C4-2B (cell line): Measurements from ENCODE around the gene PCSK6.

Experiments
- H3K27ac ChIP-seq: fragments of 450-650 bp; 2 replicates; pipeline ENCODE4 v1.5.1; 2017
- ZFX ChIP-seq: fragments of 450-650 bp; IDR thresholded peaks from 2 replicates; pipeline ENCODE4 v1.6.1; 2017
- TF ChIP-seq, protein P1 (sequence below): fragments of 450-650 bp; conservative IDR thresholded peaks from 2 replicates; pipeline ENCODE4 v1.5.1; 2017; ENCODE audit warnings: mild to moderate bottlenecking

The PCSK6 gene

DNA sequence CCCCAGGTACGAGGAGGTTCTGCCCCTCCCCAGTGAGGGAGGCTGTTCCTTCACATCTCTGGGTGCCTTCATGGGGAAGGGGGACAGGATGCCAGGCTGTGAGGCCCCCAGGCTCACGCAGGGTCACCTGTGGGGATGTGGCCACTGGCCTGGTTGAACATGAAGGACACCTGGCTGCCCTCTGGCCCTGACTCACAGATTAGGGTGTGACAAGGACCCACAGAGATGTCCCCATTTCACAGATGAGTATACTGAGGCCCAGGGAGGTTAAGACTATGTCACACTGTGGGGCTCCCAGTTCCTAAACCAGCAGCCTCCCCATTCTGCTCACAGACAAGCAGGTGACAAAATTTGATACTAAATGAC is 42.4 kb downstream of the PCSK6 start:
- peak overlapping the region; percentile 24; the same call in 1 of the 2 replicates for H3K27ac ChIP-seq
- TF ChIP-seq, protein P1, sequence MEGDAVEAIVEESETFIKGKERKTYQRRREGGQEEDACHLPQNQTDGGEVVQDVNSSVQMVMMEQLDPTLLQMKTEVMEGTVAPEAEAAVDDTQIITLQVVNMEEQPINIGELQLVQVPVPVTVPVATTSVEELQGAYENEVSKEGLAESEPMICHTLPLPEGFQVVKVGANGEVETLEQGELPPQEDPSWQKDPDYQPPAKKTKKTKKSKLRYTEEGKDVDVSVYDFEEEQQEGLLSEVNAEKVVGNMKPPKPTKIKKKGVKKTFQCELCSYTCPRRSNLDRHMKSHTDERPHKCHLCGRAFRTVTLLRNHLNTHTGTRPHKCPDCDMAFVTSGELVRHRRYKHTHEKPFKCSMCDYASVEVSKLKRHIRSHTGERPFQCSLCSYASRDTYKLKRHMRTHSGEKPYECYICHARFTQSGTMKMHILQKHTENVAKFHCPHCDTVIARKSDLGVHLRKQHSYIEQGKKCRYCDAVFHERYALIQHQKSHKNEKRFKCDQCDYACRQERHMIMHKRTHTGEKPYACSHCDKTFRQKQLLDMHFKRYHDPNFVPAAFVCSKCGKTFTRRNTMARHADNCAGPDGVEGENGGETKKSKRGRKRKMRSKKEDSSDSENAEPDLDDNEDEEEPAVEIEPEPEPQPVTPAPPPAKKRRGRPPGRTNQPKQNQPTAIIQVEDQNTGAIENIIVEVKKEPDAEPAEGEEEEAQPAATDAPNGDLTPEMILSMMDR: no peak
- no peak for TF ChIP-seq ZFX

DNA sequence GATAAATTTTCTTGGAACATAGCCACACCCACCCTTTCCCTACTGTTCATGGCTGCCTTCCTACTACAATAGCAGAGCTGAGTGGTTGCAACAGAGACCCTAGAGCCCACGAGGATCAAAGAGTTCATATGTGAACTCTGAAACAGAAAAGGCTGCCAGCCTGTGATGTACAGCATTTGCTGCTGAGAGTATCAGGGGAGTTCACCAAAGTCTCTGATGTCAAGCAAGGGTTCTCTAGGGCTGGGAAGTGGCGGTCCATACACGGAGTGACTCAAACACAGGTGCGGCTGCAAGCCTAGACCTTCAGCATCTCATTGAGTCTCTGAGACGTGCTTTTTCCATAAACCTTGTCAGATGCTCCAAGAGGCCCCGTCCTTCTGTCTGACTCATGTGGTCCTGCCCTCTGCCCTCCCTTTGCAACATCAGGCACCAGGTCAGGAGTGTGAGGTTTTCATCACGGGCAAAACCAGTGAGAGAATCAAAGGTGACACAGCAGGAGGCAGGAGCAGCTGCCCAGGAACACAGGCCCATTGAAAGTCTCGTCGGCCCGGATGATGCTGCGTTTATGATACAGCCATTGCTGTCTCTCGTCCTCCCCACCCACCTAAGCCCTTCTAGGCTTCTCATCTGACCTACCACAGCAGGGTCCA is 42.9 kb downstream of the PCSK6 start:
- peak overlapping the region; percentile 24 for H3K27ac ChIP-seq
- TF ChIP-seq, protein P1: no peak
- TF ChIP-seq ZFX: no peak

DNA sequence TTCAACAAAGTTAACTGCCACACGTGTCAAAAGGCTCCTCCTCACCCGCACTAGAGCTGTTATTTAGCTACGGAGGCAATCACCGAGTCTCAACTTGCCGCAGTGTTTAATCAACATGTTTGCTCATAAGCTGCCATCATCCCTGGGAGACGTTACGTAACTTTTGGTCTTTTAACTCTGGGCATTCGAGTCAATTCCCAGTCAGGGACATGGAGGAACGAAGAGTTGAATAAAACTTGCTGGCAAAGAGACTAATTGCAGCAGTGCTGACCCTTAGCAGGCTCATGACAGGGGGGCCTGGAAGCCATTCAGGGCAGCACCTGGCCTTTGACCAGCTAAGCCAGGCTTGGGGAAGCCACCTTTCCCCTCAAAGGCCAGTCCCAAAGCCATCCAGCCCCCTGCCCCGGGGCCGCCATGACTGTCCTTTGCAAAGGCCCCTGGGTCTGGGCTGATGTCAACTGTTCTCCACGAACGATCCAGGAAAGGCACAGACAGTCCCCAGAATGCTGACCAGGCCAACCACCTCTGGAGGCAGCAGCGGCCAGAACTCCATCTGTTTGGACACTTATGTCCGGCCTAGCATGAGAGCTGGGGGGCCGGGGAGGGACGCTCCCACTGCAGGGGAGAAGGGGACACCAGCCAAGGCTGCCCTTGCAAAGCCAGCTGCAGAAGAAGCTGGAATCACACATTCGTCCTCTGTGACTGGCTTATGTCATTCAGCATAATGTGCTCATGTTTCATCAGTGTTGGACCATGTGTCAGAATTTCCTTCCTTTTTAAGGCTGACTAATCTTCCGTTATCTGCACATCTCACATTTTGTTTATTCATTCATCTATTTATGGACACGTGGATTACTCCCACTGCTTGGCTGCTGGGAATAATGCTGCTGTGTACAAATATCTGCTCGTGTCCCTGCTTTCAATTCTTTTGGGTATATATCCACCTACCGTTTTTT is 43.7 kb downstream of the PCSK6 start:
- peak overlapping the region; percentile 24 for H3K27ac ChIP-seq
- TF ChIP-seq, protein P1: no peak
- no peak for TF ChIP-seq ZFX

DNA sequence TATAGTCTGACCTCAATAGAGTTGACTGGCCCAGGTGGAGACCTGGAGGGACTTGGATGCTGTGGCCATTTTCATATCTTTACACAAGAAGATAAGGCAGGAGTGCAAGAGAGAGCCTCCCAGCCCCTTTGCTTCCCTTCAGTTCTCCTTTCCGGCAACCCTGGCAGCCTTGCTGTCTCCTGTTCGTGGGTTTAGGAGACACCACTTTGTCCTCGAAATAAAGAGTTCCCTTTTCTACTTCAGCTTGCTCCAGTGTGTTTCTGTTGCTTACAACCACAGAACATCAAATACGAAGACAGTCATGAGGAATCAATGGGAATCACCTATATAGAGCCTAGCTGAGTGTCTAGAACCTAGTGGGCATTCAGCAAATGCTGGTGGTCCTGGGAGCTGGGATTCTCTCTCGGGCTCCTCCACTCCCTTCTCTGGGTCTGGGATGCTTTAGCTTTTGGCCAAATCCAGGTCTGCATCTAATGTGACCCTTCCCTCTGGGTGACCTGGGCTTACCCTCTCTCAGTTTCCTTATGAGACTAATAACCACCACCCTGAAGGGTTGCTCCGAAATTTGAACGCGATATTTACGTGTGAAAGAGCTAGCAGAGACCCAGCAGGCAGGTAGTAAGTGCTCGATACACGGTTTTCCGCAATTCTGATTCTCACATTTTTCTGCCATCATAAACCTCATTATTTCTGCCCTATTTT is 44.5 kb downstream of the PCSK6 start:
- H3K27ac ChIP-seq: no peak overlapping the region; the same call in 1 of the 2 replicates
- TF ChIP-seq, protein P1: no peak

DNA sequence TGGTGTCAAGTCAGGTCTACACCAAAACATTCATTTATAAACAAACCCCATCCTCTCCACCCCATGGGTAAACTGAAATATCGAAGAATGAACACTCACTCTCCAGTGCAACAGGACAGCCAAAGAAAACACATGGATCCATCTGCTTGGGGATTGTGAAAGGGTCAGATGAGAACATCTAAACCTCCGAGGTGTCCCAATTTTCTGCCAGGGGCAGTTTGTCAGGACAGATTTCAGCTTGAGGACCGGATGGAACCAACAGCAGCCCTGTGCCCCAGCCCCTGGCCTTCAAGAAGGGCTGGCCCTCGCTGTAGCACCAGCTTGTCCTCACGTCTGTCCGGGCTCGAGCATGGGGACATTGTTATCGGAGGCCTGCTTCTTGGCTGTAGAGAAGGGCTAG is 45.5 kb downstream of the PCSK6 start:
- TF ChIP-seq, protein P1: no peak
- no peak for TF ChIP-seq ZFX
- H3K27ac ChIP-seq: no peak overlapping the region

DNA sequence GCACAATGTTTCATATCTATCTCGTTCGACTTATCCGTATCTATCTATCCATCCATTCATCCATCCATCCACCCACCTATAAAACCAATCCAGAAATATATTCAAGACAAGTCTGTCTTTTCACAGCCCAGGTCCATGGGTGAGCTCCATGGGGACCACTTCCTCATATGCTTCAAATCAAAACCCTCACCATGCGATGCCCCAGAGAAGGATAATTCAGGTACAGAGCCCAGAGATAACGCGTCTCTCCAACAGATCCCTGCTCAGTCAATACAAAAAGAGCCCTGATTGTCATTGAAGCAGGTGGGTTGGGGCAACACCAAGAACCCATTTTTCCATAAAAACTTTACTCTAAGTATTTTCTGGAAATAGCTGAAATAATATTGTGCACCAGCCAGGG is 47.2 kb downstream of the PCSK6 start:
- H3K27ac ChIP-seq: no peak overlapping the region
- TF ChIP-seq ZFX: no peak
- TF ChIP-seq, protein P1: no peak
